ENCODE measurements around the gene USP11. TPM values are rescaled to one million over a fixed set of nuclear protein-coding genes. Genes with fewer than 3 reads are reported as not detected.

USP11 gene
- polyA plus RNA-seq, 1 donor (not counting 4 experiments of a cell fraction or from before 2014, with no cell fraction given), result 6.3 TPM

GRCh38 chrX:47224266-47224895 is 8.4 kb upstream of the USP11 start:
- H2AFZ ChIP-seq (ENCODE audit: control insufficient read depth, low read length), result no peak overlapping the region
- no peak overlapping the region for H3K27ac ChIP-seq (ENCODE audit: control insufficient read depth, insufficient read depth, low read length)
- H3K9me3 ChIP-seq (ENCODE audit: control insufficient read depth, low read depth, low read length), result no peaks in the 10 kb centered on the region
- dilution Hi-C loops (cut with MboI; ENCODE audit: extremely low pct_ligation_motif_present, low sequenced_read_pairs), result no loop called here
- no peaks in the 10 kb centered on the region for H3K9me1 ChIP-seq (ENCODE audit: control insufficient read depth, extremely low read depth, insufficient read depth, low read length)
- peaks cover 16% of the 10 kb centered on the region for H4K20me1 ChIP-seq (ENCODE audit: control insufficient read depth, extremely low read depth, insufficient read depth, low read length)
- peaks cover 12% of the 10 kb centered on the region for H3K4me1 ChIP-seq (ENCODE audit: control insufficient read depth, extremely low read depth, insufficient read depth, low read length)
- H3K36me3 ChIP-seq (ENCODE audit: control insufficient read depth in 2 of 2, extremely low read depth in 1 of 2, insufficient read depth in 2 of 2, low read length in 2 of 2), result peaks cover 30 to 56% of the 10 kb centered on the region in 2 experiments
- H3K27me3 ChIP-seq (ENCODE audit: control insufficient read depth, extremely low read depth, insufficient read depth, low read length), result no peaks in the 10 kb centered on the region
- TF ChIP-seq CTCF (optimal IDR thresholded peaks at IDR 0.05 in 1 of 3, IDR thresholded peaks at IDR 0.05 in 1 of 3, conservative IDR thresholded peaks at IDR 0.05 in 1 of 3; ENCODE audit: extremely low read depth in 1 of 3, insufficient read depth in 2 of 3, low read length in 3 of 3) (no peak), EZH2 (IDR thresholded peaks at IDR 0.05; ENCODE audit: low read length) (no peak)
- no peak overlapping the region for H3K9ac ChIP-seq (ENCODE audit: control insufficient read depth, extremely low read depth, insufficient read depth, low read length)
- H3K4me3 ChIP-seq (ENCODE audit: control insufficient read depth in 2 of 3, extremely low read depth in 1 of 3, insufficient read depth in 2 of 3, low read depth in 1 of 3, low read length in 3 of 3), result no peak overlapping the region
- no peak for DNase-seq (ENCODE audit: low read depth, low spot score)
- FAIRE-seq, result no peak
- peaks cover 34% of the 10 kb centered on the region for H3K79me2 ChIP-seq (ENCODE audit: control insufficient read depth, insufficient read depth, low read length)
- no peak overlapping the region for H3K4me2 ChIP-seq (ENCODE audit: control insufficient read depth, extremely low read depth, insufficient read depth, low read depth, low read length)

GRCh38 chrX:47224896-47225290 is 7.9 kb upstream of the USP11 start:
- Histone ChIP-seq H3K4me3 (ENCODE audit: control insufficient read depth in 2 of 3, extremely low read depth in 1 of 3, insufficient read depth in 2 of 3, low read depth in 1 of 3, low read length in 3 of 3) (no peak overlapping the region), H3K27ac (ENCODE audit: control insufficient read depth, insufficient read depth, low read length) (no peak overlapping the region), H3K4me1 (ENCODE audit: control insufficient read depth, extremely low read depth, insufficient read depth, low read length) (peaks cover 8% of the 10 kb centered on the region), H3K9me3 (ENCODE audit: control insufficient read depth, low read depth, low read length) (no peaks in the 10 kb centered on the region), H3K79me2 (ENCODE audit: control insufficient read depth, insufficient read depth, low read length) (peaks cover 29% of the 10 kb centered on the region), H2AFZ (ENCODE audit: control insufficient read depth, low read length) (no peak overlapping the region), H3K36me3 (ENCODE audit: control insufficient read depth in 2 of 2, extremely low read depth in 1 of 2, insufficient read depth in 2 of 2, low read length in 2 of 2) (peaks cover 30 to 56% of the 10 kb centered on the region in 2 experiments), H3K27me3 (ENCODE audit: control insufficient read depth, extremely low read depth, insufficient read depth, low read length) (no peaks in the 10 kb centered on the region), H4K20me1 (ENCODE audit: control insufficient read depth, extremely low read depth, insufficient read depth, low read length) (peaks cover 11% of the 10 kb centered on the region), H3K4me2 (ENCODE audit: control insufficient read depth, extremely low read depth, insufficient read depth, low read depth, low read length) (no peak overlapping the region), H3K9me1 (ENCODE audit: control insufficient read depth, extremely low read depth, insufficient read depth, low read length) (no peaks in the 10 kb centered on the region), H3K9ac (ENCODE audit: control insufficient read depth, extremely low read depth, insufficient read depth, low read length) (no peak overlapping the region)
- DNase-seq (ENCODE audit: low read depth, low spot score) (no peak), FAIRE-seq (no peak)
- dilution Hi-C loops (cut with MboI; ENCODE audit: extremely low pct_ligation_motif_present, low sequenced_read_pairs), result no loop called here
- no peak for TF ChIP-seq CTCF (optimal IDR thresholded peaks at IDR 0.05 in 1 of 3, IDR thresholded peaks at IDR 0.05 in 1 of 3, conservative IDR thresholded peaks at IDR 0.05 in 1 of 3; ENCODE audit: extremely low read depth in 1 of 3, insufficient read depth in 2 of 3, low read length in 3 of 3)
